Measurements from ENCODE around the gene MBD5.

DNA sequence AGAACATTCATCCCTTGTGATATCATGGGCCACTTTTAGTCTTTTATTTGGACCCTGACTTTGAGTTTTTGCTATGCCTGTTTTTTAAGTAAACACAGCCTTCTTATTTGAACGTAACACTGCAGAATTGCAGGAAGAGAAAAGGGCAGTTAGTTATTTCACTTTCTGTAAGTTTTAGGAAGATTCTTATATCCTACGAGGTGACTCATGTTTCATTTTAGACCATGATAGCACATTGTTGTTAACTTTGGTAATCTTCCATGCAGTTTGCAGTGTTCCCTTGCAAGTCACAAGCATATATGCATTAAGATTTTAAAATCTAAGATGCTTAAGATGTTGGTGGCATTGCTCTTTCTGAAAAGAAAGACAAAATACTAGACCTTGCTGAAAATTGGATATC, 495.1 kb downstream of the MBD5 start:
- TF ChIP-seq GATA2 (IDR thresholded peaks at IDR 0.05; ENCODE audit: low read depth, low read length) (no peak), GATA3 (IDR thresholded peaks at IDR 0.05; ENCODE audit: low read depth, low read length) (no peak)

Measured in SH-SY5Y (cell line).